ENCODE measurements around the gene ZCCHC7. TPM values are rescaled to one million over a fixed set of nuclear protein-coding genes. Genes with fewer than 3 reads are reported as not detected.

The ZCCHC7 gene
- total RNA-seq, 1 experiment from 2014 or later, result 31.2 TPM

DNA sequence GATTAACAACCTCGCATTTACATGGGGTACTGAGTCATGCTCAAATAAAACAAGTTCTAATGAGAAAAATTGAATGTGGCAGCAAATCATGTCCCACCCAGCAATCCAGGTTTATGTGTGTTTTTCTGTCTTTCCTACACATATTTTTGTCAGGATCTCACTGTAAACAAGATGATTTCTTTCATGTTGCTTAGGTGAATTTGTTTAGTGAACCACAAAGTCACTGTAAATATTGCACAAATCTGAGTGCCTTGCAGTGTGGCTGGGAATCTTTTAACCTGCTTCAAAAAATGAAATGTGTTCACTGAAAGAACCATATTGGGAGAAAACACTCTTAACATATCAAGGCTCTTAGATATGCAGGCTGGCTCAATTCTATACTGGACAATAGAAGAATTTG, 23.1 kb upstream of the ZCCHC7 start:
- H3K9me2 ChIP-seq (ENCODE audit: insufficient read depth), result no peaks in the 10 kb centered on the region
- ATAC-seq (no peak), DNase-seq (ENCODE audit: low read depth, low spot score) (no peak)
- no peak overlapping the region for H2AFZ ChIP-seq (ENCODE audit: low read depth, low read length, poor library complexity, severe bottlenecking)
- no peak overlapping the region for H3K27ac ChIP-seq (ENCODE audit: low read depth, low read length)
- no peaks in the 10 kb centered on the region for H3K9me3 ChIP-seq (ENCODE audit: control insufficient read depth in 1 of 2, insufficient read depth in 1 of 2, low read depth in 1 of 2, low read length in 2 of 2)
- H4K20me1 ChIP-seq (ENCODE audit: insufficient read depth), result no peaks in the 10 kb centered on the region
- no peaks in the 10 kb centered on the region for H3K79me2 ChIP-seq (ENCODE audit: insufficient read depth, low read length)
- H3K4me1 ChIP-seq (ENCODE audit: control insufficient read depth in 1 of 2, insufficient read depth in 2 of 2, low read length in 2 of 2), result peaks cover 0 to 9% of the 10 kb centered on the region in 2 experiments; a peak in 1 of 4 replicates
- H3K4me3 ChIP-seq (replicated peaks in 1 of 2; ENCODE audit: low read depth in 1 of 2, low read length in 2 of 2), result no peak overlapping the region
- POLR2A ChIA-PET, result no interaction called here
- H3K9ac ChIP-seq (ENCODE audit: low read length), result no peak overlapping the region
- H3K36me3 ChIP-seq (ENCODE audit: control insufficient read depth in 1 of 2, insufficient read depth in 2 of 2, low read length in 2 of 2), result no peaks in the 10 kb centered on the region
- BruUV-seq (replicated peaks), result no TSS peak
- CTCF ChIA-PET, result no interaction called here
- TF ChIP-seq ELF1 (IDR thresholded peaks at IDR 0.05; ENCODE audit: borderline replicate concordance, low read depth), result no peak
- no peak for TF ChIP-seq FOSL1 (IDR thresholded peaks at IDR 0.05; ENCODE audit: low read depth)
- TF ChIP-seq CEBPB (IDR thresholded peaks at IDR 0.05; ENCODE audit: low read depth), result no peak
- TF ChIP-seq SP1 (IDR thresholded peaks at IDR 0.05; ENCODE audit: low read depth), result no peak
- no peak for TF ChIP-seq POLR2AphosphoS5 (IDR thresholded peaks at IDR 0.05; ENCODE audit: low read depth, low read length)
- TF ChIP-seq SIN3A (IDR thresholded peaks at IDR 0.05; ENCODE audit: low read depth), result no peak
- TF ChIP-seq EZH2 (IDR thresholded peaks at IDR 0.05), result no peak
- TF ChIP-seq, protein P1, sequence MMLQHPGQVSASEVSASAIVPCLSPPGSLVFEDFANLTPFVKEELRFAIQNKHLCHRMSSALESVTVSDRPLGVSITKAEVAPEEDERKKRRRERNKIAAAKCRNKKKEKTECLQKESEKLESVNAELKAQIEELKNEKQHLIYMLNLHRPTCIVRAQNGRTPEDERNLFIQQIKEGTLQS (IDR thresholded peaks at IDR 0.05), result no peak
- no peak for TF ChIP-seq POLR2A (IDR thresholded peaks at IDR 0.05; ENCODE audit: borderline replicate concordance, extremely low read depth, insufficient read depth, insufficient read length)
- no peak for TF ChIP-seq RAD21 (IDR thresholded peaks at IDR 0.05; ENCODE audit: low read depth)
- TF ChIP-seq EZH2phosphoT487 (IDR thresholded peaks at IDR 0.05; ENCODE audit: borderline replicate concordance), result no peak
- TF ChIP-seq ZNF274 (IDR thresholded peaks at IDR 0.05; ENCODE audit: low read depth, low read length), result no peak
- TF ChIP-seq JUND (IDR thresholded peaks at IDR 0.05), result no peak
- intact Hi-C loops (cut with micrococcal nuclease), result no loop called here
- RAD21 ChIA-PET (ENCODE audit: low non-redundant PET in 1 of 2, low total read pairs in 2 of 2, uncharacterized antibody in 2 of 2, unreplicated experiment in 2 of 2), result no interaction called here
- H3K27me3 ChIP-seq (ENCODE audit: insufficient read depth, low read length), result no peaks in the 10 kb centered on the region
- no peak overlapping the region for H3K4me2 ChIP-seq (ENCODE audit: low read length)

DNA sequence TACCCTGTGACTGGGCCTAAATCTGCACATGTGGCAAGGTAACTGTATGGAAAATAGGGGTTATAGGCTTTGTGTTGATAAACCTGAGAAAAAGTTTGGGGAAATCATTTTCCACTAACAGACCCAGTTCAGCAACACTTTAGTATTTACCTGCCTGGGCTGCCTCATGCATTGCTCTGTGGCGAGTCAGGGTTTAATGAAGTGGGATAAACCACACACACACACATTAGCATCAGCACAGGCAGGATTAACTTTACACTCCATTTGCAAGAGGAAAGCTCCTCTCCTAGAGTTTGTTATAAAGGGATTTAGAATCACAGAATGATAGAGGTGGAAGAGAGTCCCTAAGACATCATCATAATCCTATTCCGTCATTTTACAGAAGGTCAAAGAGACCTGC, 20.0 kb upstream of the ZCCHC7 start:
- ChIA-PET POLR2A (no interaction called here), CTCF (no interaction called here), RAD21 (ENCODE audit: low non-redundant PET in 1 of 2, low total read pairs in 2 of 2, uncharacterized antibody in 2 of 2, unreplicated experiment in 2 of 2) (no interaction called here)
- no peak overlapping the region for H3K9ac ChIP-seq (ENCODE audit: low read length)
- no peaks in the 10 kb centered on the region for H3K27me3 ChIP-seq (ENCODE audit: insufficient read depth, low read length)
- ATAC-seq (peak; percentile 47), DNase-seq (ENCODE audit: low read depth, low spot score) (no peak)
- H3K9me3 ChIP-seq (ENCODE audit: control insufficient read depth in 1 of 2, insufficient read depth in 1 of 2, low read depth in 1 of 2, low read length in 2 of 2), result no peaks in the 10 kb centered on the region
- H3K27ac ChIP-seq (ENCODE audit: low read depth, low read length), result no peak overlapping the region
- peaks cover 0 to 17% of the 10 kb centered on the region in 2 experiments; a peak in 2 of 4 replicates for H3K4me1 ChIP-seq (ENCODE audit: control insufficient read depth in 1 of 2, insufficient read depth in 2 of 2, low read length in 2 of 2)
- no peaks in the 10 kb centered on the region for H3K9me2 ChIP-seq (ENCODE audit: insufficient read depth)
- intact Hi-C loops (cut with micrococcal nuclease), result no loop called here
- no peak overlapping the region for H3K4me3 ChIP-seq (replicated peaks in 1 of 2; ENCODE audit: low read depth in 1 of 2, low read length in 2 of 2)
- no peaks in the 10 kb centered on the region for H3K36me3 ChIP-seq (ENCODE audit: control insufficient read depth in 1 of 2, insufficient read depth in 2 of 2, low read length in 2 of 2)
- H3K4me2 ChIP-seq (ENCODE audit: low read length), result no peak overlapping the region
- no peak overlapping the region for H2AFZ ChIP-seq (ENCODE audit: low read depth, low read length, poor library complexity, severe bottlenecking)
- BruUV-seq (replicated peaks), result no TSS peak
- H4K20me1 ChIP-seq (ENCODE audit: insufficient read depth), result no peaks in the 10 kb centered on the region
- H3K79me2 ChIP-seq (ENCODE audit: insufficient read depth, low read length), result no peaks in the 10 kb centered on the region
- peak; percentile 35 for TF ChIP-seq FOSL1 (IDR thresholded peaks at IDR 0.05; ENCODE audit: low read depth)
- TF ChIP-seq, protein P2, sequence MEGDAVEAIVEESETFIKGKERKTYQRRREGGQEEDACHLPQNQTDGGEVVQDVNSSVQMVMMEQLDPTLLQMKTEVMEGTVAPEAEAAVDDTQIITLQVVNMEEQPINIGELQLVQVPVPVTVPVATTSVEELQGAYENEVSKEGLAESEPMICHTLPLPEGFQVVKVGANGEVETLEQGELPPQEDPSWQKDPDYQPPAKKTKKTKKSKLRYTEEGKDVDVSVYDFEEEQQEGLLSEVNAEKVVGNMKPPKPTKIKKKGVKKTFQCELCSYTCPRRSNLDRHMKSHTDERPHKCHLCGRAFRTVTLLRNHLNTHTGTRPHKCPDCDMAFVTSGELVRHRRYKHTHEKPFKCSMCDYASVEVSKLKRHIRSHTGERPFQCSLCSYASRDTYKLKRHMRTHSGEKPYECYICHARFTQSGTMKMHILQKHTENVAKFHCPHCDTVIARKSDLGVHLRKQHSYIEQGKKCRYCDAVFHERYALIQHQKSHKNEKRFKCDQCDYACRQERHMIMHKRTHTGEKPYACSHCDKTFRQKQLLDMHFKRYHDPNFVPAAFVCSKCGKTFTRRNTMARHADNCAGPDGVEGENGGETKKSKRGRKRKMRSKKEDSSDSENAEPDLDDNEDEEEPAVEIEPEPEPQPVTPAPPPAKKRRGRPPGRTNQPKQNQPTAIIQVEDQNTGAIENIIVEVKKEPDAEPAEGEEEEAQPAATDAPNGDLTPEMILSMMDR (IDR thresholded peaks at IDR 0.05 in 2 of 3, conservative IDR thresholded peaks at IDR 0.05 in 1 of 3; ENCODE audit: borderline replicate concordance in 1 of 3, insufficient read depth in 1 of 3, low read depth in 2 of 3, low read length in 2 of 3), result no peak
- peak; percentile 35; the same call in 1 of the 2 replicates for TF ChIP-seq JUND (IDR thresholded peaks at IDR 0.05)
- TF ChIP-seq YY1 (IDR thresholded peaks at IDR 0.05; ENCODE audit: extremely low read depth, insufficient replicate concordance, low read depth, low read length), result no peak

Measured in HCT116 (cell line).